BE2C (cell line): ENCODE data around the gene METTL16.

Source experiments
- DNase-seq: peaks from one replicate; pipeline ENCODE4 v3.0.0-alpha.2; 2020
- H3K27me3 ChIP-seq: fragments of 250-450 bp; sonication (Bioruptor Pico); 2 replicates; pipeline ENCODE4 v1.5.1; 2020; ENCODE audit warnings: mild to moderate bottlenecking
- H3K36me3 ChIP-seq: fragments of 250-450 bp; sonication (Bioruptor Pico); 2 replicates; pipeline ENCODE4 v1.5.1; 2020; ENCODE audit warnings: mild to moderate bottlenecking
- H3K4me1 ChIP-seq: fragments of 250-450 bp; sonication (Bioruptor Pico); 2 replicates; pipeline ENCODE4 v1.5.1; 2020
- H3K4me3 ChIP-seq: 2 replicates; pipeline ENCODE4 v1.5.1; 2011; ENCODE audit warnings: low read depth, low read length
- H3K9me3 ChIP-seq: fragments of 250-450 bp; sonication (Bioruptor Pico); 2 replicates; pipeline ENCODE4 v1.5.1; 2020
- TF ChIP-seq, protein P1 (sequence below): IDR thresholded peaks from 2 replicates; pipeline ENCODE4 v1.5.1; 2012; ENCODE audit warnings: mild to moderate bottlenecking, low read depth, low read length

METTL16 gene

DNA sequence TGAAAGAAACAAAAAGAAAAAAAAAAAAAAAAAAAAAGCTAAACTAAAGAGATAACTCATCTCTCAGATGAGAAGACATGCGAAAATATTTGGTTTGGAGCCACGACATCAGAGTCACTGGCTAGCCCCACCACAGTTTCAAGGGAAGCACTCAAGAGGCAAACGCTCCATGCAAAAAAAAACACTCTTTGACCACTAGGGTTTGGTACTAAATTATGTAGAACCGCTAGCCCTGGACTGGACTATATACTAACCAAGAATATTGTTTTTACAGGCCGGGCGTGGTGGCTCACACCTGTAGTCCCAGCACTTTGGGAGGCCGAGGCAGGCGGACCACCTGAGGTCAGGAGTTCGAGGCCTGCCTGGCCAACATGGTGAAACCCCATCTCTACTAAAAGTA, 37.3 kb downstream of the METTL16 start:
- H3K4me1 ChIP-seq = no peaks in the 10 kb centered on the region
- H3K27me3 ChIP-seq = no peaks in the 10 kb centered on the region
- TF ChIP-seq, protein P1, sequence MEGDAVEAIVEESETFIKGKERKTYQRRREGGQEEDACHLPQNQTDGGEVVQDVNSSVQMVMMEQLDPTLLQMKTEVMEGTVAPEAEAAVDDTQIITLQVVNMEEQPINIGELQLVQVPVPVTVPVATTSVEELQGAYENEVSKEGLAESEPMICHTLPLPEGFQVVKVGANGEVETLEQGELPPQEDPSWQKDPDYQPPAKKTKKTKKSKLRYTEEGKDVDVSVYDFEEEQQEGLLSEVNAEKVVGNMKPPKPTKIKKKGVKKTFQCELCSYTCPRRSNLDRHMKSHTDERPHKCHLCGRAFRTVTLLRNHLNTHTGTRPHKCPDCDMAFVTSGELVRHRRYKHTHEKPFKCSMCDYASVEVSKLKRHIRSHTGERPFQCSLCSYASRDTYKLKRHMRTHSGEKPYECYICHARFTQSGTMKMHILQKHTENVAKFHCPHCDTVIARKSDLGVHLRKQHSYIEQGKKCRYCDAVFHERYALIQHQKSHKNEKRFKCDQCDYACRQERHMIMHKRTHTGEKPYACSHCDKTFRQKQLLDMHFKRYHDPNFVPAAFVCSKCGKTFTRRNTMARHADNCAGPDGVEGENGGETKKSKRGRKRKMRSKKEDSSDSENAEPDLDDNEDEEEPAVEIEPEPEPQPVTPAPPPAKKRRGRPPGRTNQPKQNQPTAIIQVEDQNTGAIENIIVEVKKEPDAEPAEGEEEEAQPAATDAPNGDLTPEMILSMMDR = no peak
- peaks cover 4% of the 10 kb centered on the region for H3K36me3 ChIP-seq
- no peak for DNase-seq
- H3K4me3 ChIP-seq = no peak overlapping the region
- H3K9me3 ChIP-seq = no peaks in the 10 kb centered on the region

DNA sequence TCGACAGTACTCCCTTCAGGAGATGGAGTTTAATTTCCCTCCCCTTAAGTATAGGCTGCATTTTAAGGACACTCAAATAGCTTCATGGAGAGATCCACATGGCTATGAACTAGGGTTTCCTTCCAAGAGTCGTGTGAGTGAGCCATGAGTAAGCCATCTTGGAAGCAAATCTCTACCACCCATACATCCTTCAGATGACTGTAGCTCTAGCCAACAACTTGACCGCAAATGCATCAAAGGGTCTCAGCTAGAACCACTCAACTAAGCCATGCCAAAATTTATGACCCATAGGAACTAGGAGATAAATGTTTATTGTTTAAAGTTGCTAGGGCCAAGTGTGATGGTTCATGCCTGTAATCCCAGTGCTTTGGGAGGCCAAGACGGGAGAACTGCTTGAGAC, 43.4 kb downstream of the METTL16 start:
- DNase-seq = no peak
- H3K4me1 ChIP-seq = no peaks in the 10 kb centered on the region
- no peaks in the 10 kb centered on the region for H3K27me3 ChIP-seq
- no peaks in the 10 kb centered on the region for H3K9me3 ChIP-seq
- H3K36me3 ChIP-seq = no peaks in the 10 kb centered on the region; the same call in 1 of the 2 replicates
- no peak overlapping the region for H3K4me3 ChIP-seq
- TF ChIP-seq, protein P1 = no peak

DNA sequence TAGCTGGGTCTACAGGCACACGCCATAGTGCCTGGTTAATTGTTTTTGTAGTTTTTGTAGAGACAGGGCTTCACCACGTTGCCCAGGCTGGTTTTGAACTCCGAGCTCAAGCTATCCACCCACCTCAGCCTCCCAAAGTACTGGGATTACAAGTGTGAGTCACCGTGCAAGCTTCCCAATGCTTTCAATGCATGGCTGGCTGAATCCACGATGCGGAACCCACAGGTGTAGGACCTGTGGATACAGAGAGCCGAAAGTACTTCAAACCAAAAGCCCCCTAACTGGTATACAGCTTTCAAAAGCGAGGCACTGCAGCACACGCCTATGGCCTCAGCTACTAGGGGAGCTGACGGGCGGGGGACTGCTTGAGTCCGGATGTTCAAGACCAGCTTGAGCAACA, 44.8 kb downstream of the METTL16 start:
- H3K9me3 ChIP-seq = no peaks in the 10 kb centered on the region
- DNase-seq = no peak
- no peaks in the 10 kb centered on the region; the same call in none of the 2 replicates for H3K36me3 ChIP-seq
- no peak overlapping the region for H3K4me3 ChIP-seq
- no peaks in the 10 kb centered on the region for H3K4me1 ChIP-seq
- no peaks in the 10 kb centered on the region for H3K27me3 ChIP-seq
- TF ChIP-seq, protein P1 = no peak

DNA sequence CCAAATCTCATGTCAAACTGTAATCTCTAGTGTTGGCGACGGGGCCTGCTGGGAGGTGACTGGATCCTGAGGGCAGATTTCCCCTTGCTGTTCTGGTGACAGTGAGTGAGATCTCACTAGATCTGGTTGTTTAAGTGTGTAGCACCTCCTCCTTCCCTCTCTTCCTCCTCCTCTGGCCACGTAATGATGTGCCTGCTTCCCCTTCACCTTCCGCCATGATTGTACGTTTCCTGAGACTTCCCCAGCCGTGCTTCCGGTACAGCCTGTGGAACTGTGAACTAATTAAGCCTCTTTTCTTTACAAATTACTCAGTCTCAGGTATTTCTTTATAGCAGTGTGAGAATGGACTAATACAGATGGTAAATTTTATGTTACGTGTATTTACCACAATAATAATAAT, 49.2 kb downstream of the METTL16 start:
- TF ChIP-seq, protein P1 = no peak
- Histone ChIP-seq H3K9me3 (no peaks in the 10 kb centered on the region), H3K4me3 (no peak overlapping the region), H3K27me3 (no peaks in the 10 kb centered on the region), H3K4me1 (no peaks in the 10 kb centered on the region), H3K36me3 (no peaks in the 10 kb centered on the region; the same call in none of the 2 replicates)
- DNase-seq = no peak

DNA sequence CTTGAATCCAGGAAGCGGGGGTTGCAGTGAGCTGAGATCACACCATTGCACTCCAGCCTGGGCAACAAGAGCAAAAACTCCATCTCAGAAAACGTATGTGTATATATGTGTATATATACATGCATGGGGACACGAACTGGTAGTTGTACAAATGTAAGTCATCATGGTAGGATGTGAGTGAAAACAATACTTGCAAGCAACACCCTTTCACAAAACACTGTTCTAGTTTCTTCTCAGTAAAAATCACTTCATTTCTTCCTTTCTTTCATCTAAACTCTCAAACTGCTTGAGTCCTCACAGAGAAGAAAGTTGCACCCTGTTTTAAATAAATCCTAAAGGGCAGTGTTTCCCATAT, 51.8 kb downstream of the METTL16 start:
- DNase-seq = no peak
- Histone ChIP-seq H3K4me1 (no peaks in the 10 kb centered on the region), H3K9me3 (no peaks in the 10 kb centered on the region), H3K36me3 (no peaks in the 10 kb centered on the region; the same call in none of the 2 replicates), H3K27me3 (no peaks in the 10 kb centered on the region), H3K4me3 (no peak overlapping the region)
- TF ChIP-seq, protein P1 = no peak

GRCh38 chr17:2457913-2458312, 53.8 kb downstream of the METTL16 start:
- H3K9me3 ChIP-seq = no peaks in the 10 kb centered on the region
- H3K4me1 ChIP-seq = no peaks in the 10 kb centered on the region
- TF ChIP-seq, protein P1 = no peak
- no peaks in the 10 kb centered on the region for H3K27me3 ChIP-seq
- no peak overlapping the region for H3K4me3 ChIP-seq
- DNase-seq = no peak
- no peaks in the 10 kb centered on the region; the same call in none of the 2 replicates for H3K36me3 ChIP-seq
